ENCODE measurements around the gene HDDC2. TPM values are rescaled to one million over a fixed set of nuclear protein-coding genes. Genes with fewer than 3 reads are reported as not detected.
A peak's percentile ranks its signal among the peaks of the same experiment; 100 is the strongest.

HDDC2 gene
- total and polyA plus RNA-seq, 12 donors: 94.2 to 166 (median 125) TPM

DNA sequence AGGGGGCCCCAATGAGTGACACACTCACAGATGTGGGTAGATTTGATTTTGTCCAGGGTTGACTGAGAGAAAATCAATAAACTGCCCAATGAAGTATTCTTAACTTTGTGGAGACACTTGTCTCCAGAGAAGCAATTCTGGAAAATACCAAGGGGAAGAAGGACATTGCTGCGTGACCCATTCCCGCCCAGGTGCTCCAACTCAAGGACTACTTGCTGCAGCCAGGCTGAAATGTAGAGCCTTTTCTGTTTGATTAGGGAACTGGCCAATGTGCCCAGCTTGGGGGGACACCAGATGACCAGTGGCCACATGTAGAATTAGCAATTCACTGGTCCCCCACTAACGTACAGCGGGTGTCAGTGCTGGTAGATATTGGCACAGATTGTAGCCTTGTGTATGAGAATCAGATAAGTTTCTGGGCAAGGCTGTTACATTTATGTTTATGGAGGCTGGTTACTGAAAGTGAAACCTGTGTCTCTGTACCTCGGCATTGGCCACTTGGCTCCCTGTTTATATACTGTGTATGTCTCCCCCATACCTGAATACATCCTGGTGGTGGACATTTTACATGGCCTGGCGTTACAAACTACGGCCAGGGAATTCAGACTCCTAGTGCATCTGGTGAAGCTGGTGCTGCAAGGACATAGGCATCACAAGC is 32.3 kb downstream of the HDDC2 start:
- intact Hi-C loops (cut with DNase I): loop anchor here in 1 of 2 donors (10.0 kb wide), 1 partner anchor 115 kb away; the partner anchor contains the start of gene TPD52L1
- Histone ChIP-seq H3K9me3 (replicated peaks in 1 of 3) (no peaks in the 10 kb centered on the region), H3K27me3 (no peaks in the 10 kb centered on the region), H3K4me3 (peak overlapping the region in 1 of 4 donors; percentile 13), H3K36me3 (replicated peaks in 1 of 2) (peaks cover 0 to 14% of the 10 kb centered on the region in 2 donors), H3K4me1 (replicated peaks in 1 of 2) (peaks cover 0 to 3% of the 10 kb centered on the region in 2 donors), H3K27ac (peak overlapping the region in 2 of 5 donors; percentile 20 to 65)
- DNase-seq: peak in 1 of 7 donors; percentile 42
- no peak for TF ChIP-seq POLR2A (IDR thresholded peaks at IDR 0.05)
- TF ChIP-seq, protein P1, sequence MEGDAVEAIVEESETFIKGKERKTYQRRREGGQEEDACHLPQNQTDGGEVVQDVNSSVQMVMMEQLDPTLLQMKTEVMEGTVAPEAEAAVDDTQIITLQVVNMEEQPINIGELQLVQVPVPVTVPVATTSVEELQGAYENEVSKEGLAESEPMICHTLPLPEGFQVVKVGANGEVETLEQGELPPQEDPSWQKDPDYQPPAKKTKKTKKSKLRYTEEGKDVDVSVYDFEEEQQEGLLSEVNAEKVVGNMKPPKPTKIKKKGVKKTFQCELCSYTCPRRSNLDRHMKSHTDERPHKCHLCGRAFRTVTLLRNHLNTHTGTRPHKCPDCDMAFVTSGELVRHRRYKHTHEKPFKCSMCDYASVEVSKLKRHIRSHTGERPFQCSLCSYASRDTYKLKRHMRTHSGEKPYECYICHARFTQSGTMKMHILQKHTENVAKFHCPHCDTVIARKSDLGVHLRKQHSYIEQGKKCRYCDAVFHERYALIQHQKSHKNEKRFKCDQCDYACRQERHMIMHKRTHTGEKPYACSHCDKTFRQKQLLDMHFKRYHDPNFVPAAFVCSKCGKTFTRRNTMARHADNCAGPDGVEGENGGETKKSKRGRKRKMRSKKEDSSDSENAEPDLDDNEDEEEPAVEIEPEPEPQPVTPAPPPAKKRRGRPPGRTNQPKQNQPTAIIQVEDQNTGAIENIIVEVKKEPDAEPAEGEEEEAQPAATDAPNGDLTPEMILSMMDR (IDR thresholded peaks at IDR 0.05): no peak
- WGBS, 4 donors: 56 to 65% (median 58%) methylated on average over 5 to 7 of the region's 7 CpGs

DNA sequence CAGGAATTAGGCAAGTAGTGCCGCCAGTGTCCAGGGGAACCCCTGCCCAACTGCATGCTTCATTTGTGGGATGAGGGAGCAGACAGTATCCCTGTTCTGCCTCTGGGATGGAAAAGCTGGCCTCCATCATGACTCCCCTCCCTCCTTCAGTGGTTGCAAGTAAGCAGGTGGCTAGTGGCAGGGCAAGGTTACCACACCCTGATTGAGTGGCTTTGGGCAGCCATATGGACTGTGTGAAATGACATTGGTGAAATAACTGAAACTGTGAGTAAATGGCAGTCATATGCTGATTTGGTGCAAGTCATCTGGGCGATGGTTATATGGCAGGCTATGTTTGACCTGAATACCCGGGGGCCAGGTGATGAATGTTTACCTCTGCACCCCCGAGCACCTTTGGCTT is 33.0 kb downstream of the HDDC2 start:
- no peak for DNase-seq
- H3K36me3 ChIP-seq (replicated peaks in 1 of 2): peaks cover 0 to 14% of the 10 kb centered on the region in 2 donors
- TF ChIP-seq POLR2A (IDR thresholded peaks at IDR 0.05): no peak
- TF ChIP-seq, protein P1 (IDR thresholded peaks at IDR 0.05): no peak
- intact Hi-C loops (cut with DNase I): loop anchor here in 1 of 2 donors (10.0 kb wide), 1 partner anchor 114 kb away; the partner anchor contains the start of gene TPD52L1
- no peaks in the 10 kb centered on the region for H3K9me3 ChIP-seq (replicated peaks in 1 of 3)
- WGBS, 4 donors: 96 to 98% (median 96%) methylated on average over 4 of the region's 4 CpGs
- peaks cover 0 to 3% of the 10 kb centered on the region in 2 donors for H3K4me1 ChIP-seq (replicated peaks in 1 of 2)
- no peaks in the 10 kb centered on the region for H3K27me3 ChIP-seq
- H3K4me3 ChIP-seq: no peak overlapping the region
- H3K27ac ChIP-seq: peak overlapping the region in 1 of 5 donors; percentile 67

DNA sequence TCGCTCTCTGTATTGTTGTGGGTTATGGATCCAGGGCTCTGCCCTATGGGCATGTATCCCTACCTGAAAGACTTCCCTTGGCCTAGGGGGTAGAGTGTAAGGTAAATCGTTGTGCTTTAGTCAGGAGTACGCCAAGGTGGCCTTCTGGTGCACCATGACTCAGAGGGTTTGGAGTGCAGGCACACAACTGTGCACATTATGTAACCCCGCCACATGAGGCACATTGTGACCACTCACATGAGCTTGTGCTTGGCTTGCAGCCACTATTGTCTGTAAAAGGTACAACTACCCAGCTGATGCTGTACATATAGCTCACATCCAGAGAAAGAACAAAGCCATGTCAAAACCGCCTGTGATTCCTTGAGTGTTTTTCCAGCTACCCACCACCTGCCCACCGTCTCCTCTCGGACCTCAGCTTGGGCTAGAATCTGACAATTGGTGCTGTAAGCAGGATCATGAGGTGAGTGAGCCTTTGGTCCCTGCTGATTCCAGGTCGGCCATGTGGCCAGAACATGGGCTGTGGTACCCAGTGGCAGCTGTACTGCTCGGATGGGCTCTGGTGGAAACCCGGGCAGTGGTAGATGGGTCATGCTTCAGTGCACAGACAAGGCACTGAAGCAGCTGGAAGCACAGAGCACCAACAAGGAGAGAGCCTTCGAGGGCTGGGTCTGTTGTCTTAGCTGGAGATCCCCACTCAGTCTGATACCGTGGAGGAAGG is 33.8 kb downstream of the HDDC2 start:
- WGBS, 4 donors: 85 to 89% (median 87%) methylated on average over 10 to 12 of the region's 12 CpGs
- Histone ChIP-seq H3K4me3 (no peak overlapping the region), H3K4me1 (replicated peaks in 1 of 2) (peaks cover 0 to 3% of the 10 kb centered on the region in 2 donors), H3K27me3 (no peaks in the 10 kb centered on the region), H3K27ac (peak overlapping the region in 1 of 5 donors; percentile 67), H3K9me3 (replicated peaks in 1 of 3) (no peaks in the 10 kb centered on the region), H3K36me3 (replicated peaks in 1 of 2) (peaks cover 0 to 7% of the 10 kb centered on the region in 2 donors)
- DNase-seq: peak in 5 of 7 donors; percentile 61 to 76 (median 64)
- TF ChIP-seq POLR2A (IDR thresholded peaks at IDR 0.05): no peak
- TF ChIP-seq, protein P1 (IDR thresholded peaks at IDR 0.05): no peak
- intact Hi-C loops (cut with DNase I): loop anchor here in 1 of 2 donors (10.0 kb wide), 1 partner anchor 113 kb away; the partner anchor contains the start of gene TPD52L1

DNA sequence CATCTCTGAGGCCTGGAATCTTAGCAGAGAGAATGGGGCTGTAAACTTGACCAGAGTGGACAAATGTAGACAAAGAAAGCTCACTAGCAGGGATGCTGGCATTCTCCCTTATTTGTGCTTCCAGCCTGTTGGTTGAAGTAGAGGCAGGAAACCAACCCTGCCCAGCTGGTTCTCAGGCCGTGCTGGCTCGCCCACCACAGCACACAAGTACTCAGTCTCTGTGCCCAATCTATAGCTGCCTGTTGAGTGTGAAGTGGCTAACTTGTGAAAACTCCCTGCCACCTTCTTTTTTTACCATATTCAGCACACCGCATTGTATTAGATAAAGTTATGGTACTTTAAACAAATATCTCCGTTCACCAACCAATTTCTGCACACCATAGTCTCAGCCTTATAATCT is 37.3 kb downstream of the HDDC2 start:
- WGBS, 4 donors: 72 to 87% (median 84%) methylated on average over 4 of the region's 4 CpGs
- TF ChIP-seq, protein P1 (IDR thresholded peaks at IDR 0.05): no peak
- TF ChIP-seq POLR2A (IDR thresholded peaks at IDR 0.05): no peak
- Histone ChIP-seq H3K27me3 (no peaks in the 10 kb centered on the region), H3K36me3 (replicated peaks in 1 of 2) (no peaks in the 10 kb centered on the region), H3K9me3 (replicated peaks in 1 of 3) (no peaks in the 10 kb centered on the region), H3K4me1 (replicated peaks in 1 of 2) (peaks cover 3 to 8% of the 10 kb centered on the region in 2 donors), H3K4me3 (no peak overlapping the region), H3K27ac (no peak overlapping the region)
- DNase-seq: no peak
- intact Hi-C loops (cut with DNase I): loop anchor here in 1 of 2 donors (10.0 kb wide), 1 partner anchor 110 kb away; the partner anchor contains the start of gene TPD52L1

All from adrenal gland (tissue), 12 donors.